HUDEP-2 (cell line): ENCODE data around the gene PGM2.
"Not testable (repeated sequence)": the region's sequence is repeated elsewhere in the genome, so short reads cannot be mapped to it uniquely, and the experiment has no call there.

Experiments
- DNase-seq, 76 experiments: peaks; one replicate each; lab custom pipeline; 2025; ENCODE audit not compliant: unreplicated experiment in 76 of 76; lab: John Stamatoyannopoulos, UW

Gene PGM2

GRCh38 chr4:37826295-37827029, at the start of gene PGM2:
Gene PGM2, plus strand, starts transcription at chr4:37826686. Its CDS starts 47 bp downstream, at chr4:37826733.
- peak in 75 of 76 experiments; percentile 8 to 85 (median 72) for DNase-seq

- DNase-seq: no peak
Observed at GRCh38 chr4:37779896-37780295, 46.6 kb upstream of the PGM2 start.

- DNase-seq: no peak
Observed at GRCh38 chr4:37780444-37781130, 45.9 kb upstream of the PGM2 start.

- DNase-seq: no peak
Observed at GRCh38 chr4:37781131-37781455, 45.4 kb upstream of the PGM2 start.

GRCh38 chr4:37786267-37786666, 40.2 kb upstream of the PGM2 start:
- not testable (repeated sequence) for DNase-seq

- not testable (repeated sequence) for DNase-seq
Observed at GRCh38 chr4:37787883-37788460, 38.5 kb upstream of the PGM2 start.

GRCh38 chr4:37788819-37789218, 37.7 kb upstream of the PGM2 start:
- no peak for DNase-seq

GRCh38 chr4:37792241-37792640, 34.2 kb upstream of the PGM2 start:
- DNase-seq: no peak

- peak in 10 of 76 experiments; percentile 1 to 25 (median 6) for DNase-seq
Observed at GRCh38 chr4:37793562-37793961, 32.9 kb upstream of the PGM2 start.

- no peak for DNase-seq
Observed at GRCh38 chr4:37794056-37794455, 32.4 kb upstream of the PGM2 start.

GRCh38 chr4:37795581-37796195, 30.8 kb upstream of the PGM2 start:
- DNase-seq: peak in 11 of 76 experiments; percentile 1 to 29 (median 8)

GRCh38 chr4:37797374-37797773, 29.1 kb upstream of the PGM2 start:
- no peak for DNase-seq

- no peak for DNase-seq
Observed at GRCh38 chr4:37797923-37798322, 28.6 kb upstream of the PGM2 start.

- no peak for DNase-seq
Observed at GRCh38 chr4:37798616-37799015, 27.9 kb upstream of the PGM2 start.

- DNase-seq: no peak
Observed at GRCh38 chr4:37799941-37800554, 26.4 kb upstream of the PGM2 start.

GRCh38 chr4:37802068-37802666, 24.3 kb upstream of the PGM2 start:
- DNase-seq: peak in 30 of 76 experiments; percentile 0 to 30 (median 5)

- peak in 19 of 76 experiments; percentile 3 to 44 (median 13) for DNase-seq
Observed at GRCh38 chr4:37803348-37803973, 23.0 kb upstream of the PGM2 start.

GRCh38 chr4:37805091-37805490, 21.4 kb upstream of the PGM2 start:
- DNase-seq: no peak

- no peak for DNase-seq
Observed at GRCh38 chr4:37812713-37813112, 13.8 kb upstream of the PGM2 start.

- DNase-seq: no peak
Observed at GRCh38 chr4:37815591-37815990, 10.9 kb upstream of the PGM2 start.
